HG03469 (cell line): Measurements from ENCODE around the gene UFD1.

Experiments used
- ATAC-seq: cut with Tn5 transposase; IDR thresholded peaks from one replicate; pipeline ENCODE4 v1.9.1; 2021; ENCODE audit warnings: mild to moderate bottlenecking, moderate library complexity, moderate number of reproducible peaks; ENCODE audit not compliant: unreplicated experiment

UFD1 gene

DNA sequence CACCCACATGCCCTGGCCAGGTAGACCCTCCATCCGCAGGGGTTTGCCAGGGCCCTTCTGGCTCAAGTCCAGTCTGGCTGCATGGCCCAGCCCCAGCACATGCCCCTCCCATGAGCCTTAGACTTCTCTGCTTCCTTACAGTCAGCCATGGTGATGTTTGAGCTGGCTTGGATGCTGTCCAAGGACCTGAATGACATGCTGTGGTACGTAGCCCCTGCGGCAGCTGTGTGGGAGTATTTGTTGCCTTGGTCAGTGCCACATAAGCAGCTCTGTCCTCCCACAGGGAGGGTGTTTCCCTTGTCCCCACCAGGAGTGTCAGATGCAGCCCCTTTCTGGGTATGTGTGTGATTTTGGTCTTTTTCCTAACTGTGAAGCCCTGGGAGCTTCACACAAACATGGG is 18.3 kb upstream of the UFD1 start:
- no peak for ATAC-seq

DNA sequence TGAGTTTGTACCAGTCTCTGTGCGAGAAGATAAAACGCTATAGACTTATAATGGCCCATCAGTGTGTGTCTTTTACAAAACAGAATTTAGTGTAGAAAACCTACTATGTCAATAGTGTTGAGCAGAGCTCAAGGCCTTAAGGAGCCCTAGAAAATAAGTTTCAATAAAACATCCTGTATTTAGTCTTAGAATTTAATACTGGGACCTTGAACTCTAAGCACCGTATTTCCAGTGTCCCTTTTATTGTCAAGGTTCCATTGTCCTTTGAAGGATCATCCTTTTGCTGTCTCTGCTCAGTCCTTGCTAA is 17.3 kb upstream of the UFD1 start:
- ATAC-seq: no peak

DNA sequence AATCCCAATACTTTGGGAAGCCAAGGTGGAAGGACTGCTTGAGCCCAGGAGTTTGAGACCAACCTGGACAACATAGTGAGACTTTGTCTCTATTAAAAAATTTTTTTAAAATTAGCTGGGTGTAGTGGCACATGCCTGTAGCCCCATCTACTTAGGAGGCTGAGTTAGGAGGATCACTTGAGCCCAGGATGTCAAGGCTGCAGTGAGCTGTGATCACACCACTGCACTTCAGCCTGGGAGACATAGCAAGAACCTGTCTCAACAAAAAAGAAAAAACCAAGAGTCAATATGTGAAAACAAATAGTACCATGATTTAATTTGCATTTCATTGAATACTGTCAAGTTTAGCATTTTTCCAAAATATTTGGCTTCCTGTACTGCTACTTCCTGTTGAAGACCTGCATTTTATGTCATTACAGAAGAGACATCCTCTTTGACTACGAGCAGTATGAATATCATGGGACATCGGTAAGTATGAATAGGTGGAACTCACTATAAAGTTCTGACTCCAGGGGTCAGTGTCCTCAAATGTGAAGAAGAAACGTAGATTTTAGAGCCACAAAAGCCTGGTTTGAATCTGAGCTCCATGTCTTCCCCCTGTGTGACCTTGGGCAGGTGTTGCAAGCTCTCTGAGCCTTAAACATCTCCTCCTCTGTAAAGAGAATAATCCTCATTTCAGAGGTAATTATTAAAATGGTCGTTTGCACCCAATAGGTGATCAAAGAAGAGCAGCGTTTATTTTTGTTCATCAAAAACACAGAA is 16.8 kb upstream of the UFD1 start:
- ATAC-seq: no peak

DNA sequence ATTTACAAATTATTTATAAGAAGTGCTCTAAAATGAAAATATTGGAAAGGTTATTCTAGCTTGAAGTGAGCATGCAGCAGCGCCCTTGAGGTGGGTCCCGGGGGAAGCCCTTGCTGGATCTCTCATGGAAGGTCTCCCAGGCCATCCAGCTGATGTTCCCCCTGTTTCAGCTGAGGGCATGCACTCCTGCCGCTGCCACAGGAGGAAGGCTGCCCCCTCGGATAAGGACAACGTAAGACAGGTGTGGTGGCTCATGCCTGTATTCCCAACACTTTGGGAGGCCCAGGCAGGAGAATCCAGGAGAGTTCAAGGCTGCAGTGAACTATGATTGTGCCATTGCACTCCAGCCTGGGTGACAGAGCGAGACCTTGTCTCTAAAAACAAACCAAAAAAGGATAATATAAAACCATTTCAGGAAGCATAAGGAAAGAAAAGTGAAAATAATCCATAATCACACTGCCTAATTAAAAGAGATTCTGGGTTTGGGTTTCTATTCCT is 15.7 kb upstream of the UFD1 start:
- no peak for ATAC-seq

DNA sequence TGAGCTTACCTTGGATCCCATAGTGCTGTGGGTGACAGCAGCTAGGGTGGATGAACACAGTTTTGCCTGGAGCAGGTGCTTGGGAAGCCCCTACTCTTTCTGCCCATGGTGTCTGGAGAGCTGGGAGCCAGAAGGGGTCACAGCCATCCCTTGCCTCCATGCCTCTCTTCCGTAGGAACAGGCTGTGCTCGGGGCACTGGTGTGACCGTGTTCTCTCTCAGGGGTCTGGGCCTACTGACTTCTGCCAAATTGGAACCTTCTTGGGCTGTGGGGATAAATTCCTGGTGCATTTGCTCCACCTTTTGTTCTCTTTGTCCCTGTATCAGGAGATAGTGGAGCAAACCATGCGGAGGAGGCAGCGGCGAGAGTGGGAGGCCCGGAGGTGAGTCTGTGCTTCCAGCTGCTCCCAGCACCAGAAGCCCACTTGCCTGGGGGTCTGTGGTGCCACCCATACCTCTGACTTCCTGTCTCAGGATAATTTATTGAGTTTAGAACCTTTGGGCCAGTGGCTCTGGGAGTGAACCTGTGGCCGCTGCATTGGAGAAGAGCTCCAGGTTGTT is 15.1 kb upstream of the UFD1 start:
- no peak for ATAC-seq

DNA sequence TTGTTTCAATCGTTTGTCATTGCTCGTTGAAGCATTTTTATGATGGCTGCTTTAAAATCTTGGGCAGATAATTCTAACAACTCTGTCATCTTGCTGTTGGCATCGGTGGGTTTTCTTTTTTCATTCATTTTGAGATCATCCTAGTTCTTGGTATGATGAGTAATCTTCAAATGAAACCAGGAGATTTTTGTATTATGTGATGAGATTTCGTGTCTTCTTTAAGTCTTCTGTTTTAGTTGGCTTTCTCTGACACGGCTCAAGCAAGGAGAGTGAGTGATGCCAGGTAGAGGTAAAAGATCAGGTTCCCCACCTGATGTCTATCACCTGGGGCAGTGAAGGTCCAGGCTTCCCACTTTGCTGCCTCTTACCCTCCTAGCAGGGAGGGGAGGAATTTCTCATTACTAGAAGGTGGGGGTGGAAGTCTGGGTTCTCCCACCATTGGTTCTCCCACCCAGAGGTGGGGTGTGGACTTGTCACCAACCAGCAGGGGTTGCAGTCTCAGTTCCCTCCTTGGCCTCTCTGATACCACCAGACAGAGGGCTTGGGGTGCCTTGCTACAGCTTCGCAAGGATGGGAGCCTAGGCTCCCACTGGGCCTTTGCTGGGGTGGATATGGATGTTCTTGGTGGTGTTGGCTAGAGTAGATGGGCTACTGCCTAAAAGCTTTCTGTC is 13.6 kb upstream of the UFD1 start:
- ATAC-seq: no peak

DNA sequence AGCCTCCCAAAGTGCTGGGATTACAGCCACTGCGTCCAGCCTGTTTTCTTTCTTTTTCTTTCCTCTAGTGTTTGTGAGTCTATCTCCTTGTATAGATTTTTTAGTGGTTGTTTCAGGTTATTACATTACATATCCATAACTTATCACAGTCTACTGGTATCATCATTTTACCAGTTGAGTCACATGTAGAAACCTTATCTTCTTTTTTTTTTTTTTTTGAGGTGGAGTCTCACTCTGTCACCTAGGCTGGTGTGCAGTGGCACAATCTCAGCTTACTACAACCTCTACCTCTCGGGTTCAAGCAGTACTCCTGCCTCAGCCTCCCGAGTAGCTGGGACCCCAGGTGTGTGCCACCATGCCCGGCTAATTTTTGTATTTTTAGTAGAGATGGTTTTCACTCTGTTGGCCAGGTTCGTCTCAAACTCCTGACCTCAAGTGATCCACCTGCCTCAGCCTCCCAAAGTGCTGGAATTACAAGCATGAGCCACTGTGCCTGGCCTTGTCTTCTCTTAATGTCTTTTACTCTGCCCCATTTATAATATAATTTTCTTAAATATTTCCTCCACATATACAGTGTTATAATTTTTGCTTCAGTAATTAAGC is 11.7 kb upstream of the UFD1 start:
- no peak for ATAC-seq

DNA sequence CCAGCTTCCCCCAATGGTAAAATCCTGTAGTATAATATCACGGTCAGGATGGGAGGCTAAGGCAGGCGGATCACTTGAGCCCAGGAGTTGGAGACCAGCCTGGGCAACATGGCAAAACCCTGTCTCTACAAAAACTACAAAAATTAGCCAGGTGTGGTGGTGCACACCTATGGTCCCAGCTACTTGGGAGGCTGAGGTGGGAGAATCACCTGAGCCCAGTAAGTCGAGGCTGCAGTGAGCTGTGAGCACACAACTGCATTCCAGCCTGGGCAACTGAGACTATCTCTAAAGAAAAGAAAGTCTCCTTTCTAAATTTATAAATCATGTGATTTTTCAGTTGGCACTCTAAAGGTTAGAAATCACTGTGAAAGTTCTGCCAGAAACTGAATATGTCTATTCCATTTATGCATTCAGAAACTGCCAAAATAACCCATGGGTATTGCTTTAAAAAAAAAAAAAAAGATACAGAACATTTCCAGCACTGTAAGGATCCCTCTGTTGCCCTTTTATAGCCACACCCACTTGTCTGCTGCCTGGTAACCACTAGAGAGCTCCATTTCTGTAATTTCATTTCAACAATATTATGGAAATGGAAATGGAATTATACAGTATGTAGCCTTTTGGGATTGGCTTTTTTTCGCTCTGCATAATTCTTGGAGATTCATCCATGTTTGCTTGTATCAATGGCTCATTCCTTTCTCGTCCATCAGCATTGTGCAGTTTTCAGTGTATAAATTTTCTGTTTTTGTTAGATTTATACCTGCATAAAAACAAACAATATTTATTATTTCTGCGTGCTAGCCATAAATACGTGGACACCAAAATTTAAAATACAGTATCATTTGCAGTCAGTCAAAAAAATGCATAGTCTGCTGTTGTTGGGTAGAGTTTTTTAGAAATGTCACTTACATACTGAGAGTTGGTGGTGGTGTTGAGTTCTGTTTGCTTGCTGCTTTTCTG is 10.2 kb upstream of the UFD1 start:
- ATAC-seq: no peak

DNA sequence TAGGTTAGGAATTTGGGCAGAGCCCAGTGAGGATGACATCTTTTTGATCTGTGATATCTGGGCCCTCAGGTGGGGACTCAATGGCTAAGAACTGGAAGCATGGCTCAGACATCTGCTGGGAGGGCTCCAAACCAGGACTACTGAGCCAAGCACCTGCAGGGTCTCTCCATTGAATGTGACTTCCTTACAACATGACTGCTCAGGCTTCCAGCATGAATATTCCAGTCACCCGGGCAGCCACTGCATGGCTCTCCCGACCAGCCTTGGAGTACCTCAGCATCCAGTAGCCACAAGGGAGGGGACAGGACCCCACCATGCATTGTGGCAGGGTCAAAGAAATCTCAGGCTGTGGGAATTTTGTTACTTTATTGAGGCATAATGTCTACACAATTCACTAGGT is 9.3 kb upstream of the UFD1 start:
- no peak for ATAC-seq

DNA sequence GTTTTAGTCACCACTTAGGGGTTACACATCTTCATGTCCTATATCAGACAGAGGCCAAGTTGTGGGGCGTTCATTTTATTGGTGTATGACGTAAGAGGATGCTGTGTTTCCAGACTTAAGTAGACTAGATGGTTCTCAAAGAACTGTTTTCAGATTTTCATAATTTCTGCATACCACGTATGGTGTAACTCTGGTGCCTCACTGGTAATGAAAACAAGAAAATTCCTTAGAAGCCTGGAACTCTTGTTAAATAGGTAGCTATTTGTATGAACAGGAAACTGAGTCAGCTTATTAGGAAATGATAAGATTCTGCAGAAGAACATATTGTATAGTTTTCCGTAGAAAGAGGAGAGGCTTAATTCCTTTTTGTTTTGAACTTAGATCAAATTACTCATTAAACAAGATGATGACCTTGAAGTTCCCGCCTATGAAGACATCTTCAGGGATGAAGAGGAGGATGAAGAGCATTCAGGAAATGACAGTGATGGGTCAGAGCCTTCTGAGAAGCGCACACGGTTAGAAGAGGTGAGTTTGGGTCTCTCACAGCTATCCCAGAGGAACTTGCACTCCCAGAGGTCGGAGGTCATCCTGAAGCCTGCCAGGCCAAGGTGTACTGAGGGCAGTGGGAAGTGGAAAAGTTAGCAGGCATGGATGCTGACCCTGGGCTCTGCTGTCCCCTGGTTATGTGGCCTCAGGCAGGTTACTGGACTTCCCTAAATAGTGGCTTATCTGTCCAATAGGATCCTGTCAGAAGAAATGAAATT is 4.7 kb upstream of the UFD1 start:
- ATAC-seq: no peak

DNA sequence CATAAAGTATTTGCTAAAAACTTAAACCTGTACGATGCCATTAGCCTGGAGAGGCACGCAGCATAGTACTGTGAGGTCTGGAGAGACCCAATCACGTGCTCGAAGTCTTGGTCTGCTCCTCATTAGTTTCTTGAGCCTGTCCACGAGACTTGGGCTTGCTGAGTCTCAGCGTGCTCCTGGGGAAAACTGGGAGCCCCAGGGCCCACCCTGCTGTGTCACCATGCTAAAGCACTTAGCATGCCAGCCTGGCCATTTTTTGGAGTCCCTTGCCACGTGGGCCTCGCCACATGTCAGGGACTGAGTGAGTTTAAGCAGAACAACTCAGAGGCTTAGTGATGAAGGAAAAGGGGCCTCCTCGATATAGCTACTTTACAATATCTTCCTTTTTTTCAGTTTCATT is 3.3 kb upstream of the UFD1 start:
- no peak for ATAC-seq

DNA sequence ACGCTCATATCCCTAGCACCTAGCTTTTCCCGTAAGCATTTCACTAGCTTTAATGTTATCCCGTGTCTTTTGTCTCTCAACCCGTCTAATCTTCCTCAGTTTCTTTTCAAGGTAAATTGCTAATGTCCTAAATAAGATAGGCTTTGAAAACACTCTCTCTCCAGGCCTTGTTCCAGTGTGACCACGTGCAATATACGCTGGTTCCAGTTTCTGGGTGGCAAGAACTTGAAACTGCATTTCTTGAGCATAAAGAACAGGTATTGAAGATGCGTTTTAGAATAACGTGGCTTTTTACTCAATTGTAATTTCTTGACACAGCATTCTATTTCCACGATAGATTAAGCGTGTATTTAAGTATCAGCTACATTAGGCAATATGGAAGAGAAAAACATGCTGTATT is 1.8 kb upstream of the UFD1 start:
- no peak for ATAC-seq

DNA sequence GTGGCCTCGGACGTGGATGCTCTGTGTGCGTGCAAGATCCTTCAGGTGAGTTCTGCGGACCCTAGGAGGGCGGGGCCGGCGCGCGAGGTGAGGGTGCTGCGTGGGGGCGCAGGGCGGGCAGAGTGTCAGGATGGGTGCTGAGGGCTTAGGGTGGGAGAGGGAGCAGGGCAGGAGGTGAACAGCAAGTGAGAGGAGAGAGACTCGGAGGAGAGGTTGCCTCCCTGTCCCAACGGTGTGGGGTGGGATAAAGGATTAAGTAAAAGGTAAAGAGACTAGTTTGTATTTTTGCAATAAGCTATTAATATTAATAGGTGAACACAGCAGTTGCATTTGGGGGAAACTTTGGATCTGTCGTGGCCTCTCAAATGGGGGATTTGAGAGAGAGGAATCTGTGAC is 1.2 kb upstream of the UFD1 start:
- ATAC-seq: no peak

DNA sequence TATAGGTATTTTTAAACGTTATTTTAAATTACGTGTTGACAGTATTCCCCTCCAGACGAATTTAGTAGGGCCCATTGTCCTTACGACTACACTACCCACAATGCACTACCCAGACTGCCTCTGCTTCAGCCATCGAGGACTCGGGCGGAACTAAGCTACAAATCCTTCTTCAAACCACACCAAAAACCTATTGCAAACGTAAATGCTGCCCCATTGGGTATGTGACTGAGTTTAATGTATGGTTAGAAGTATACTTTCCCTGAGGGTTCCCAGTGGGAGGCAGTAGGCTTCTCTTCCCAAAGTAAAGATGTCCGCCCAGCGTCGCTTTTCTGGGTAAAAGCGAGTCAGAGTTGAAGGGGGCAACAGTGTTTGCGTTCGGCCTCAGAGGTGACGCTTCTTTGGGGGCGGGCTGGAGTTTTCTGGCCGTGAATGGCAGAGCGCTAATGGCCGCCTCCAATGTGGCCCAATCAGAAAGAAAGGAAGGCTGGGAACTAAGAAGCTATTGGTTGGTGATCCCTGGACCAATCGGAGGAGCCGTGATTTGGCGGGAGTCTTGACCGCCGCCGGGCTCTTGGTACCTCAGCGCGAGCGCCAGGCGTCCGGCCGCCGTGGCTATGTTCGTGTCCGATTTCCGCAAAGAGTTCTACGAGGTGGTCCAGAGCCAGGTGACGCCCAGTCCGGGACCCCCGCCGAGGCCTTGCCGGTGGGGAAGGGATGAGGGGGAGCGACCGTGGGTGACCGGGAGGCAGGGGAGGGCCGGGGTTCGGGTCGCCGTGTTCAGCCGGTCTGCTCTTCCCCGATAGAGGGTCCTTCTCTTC is 571 bp upstream of the UFD1 start, which contains the start of gene CDC45:
CDC45 (plus strand) TSS at position 566 of the 818 bp plus-strand sequence; CDS start at position 615, 49 bp downstream.
- peak; percentile 51 for ATAC-seq

DNA sequence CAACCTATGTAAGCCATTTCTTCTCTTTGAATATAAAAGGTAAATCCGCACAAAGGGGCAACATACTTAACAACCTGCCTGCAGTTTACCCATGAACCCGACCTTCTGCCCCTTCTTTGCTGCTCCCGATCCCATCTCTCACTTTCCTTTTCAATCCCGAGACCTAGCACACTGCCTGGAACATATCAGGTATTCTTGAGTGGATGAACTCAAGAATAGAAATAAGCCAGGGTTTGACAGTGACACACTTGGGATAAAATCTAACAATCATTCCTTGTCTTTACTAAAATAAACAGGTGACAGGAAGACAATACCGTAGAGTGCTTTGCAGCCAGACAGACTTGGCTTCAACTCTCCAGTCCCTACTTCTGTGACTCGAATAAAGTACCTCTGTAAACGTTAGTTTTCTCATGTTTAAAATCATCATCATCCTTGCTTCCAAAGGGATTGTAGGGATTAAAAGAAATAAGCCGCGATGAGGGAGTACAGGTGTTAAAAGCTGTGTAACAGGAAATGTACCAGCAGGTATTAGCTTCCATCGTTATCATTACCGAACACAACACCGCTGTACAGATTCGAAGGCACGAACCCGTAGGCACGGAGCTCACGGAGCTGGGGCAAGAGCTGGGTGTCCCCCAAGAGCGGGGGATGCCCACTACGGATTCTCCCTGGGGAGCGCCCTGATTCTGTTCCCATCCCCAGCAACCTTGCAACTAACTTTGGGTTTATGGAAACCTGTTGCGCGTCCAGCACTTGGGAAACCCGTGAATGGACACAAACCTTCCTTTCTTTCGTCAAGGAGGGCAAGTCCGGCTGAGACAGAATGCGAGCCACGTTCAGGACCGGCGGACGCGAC is 720 bp downstream of the UFD1 start:
- ATAC-seq: no peak

DNA sequence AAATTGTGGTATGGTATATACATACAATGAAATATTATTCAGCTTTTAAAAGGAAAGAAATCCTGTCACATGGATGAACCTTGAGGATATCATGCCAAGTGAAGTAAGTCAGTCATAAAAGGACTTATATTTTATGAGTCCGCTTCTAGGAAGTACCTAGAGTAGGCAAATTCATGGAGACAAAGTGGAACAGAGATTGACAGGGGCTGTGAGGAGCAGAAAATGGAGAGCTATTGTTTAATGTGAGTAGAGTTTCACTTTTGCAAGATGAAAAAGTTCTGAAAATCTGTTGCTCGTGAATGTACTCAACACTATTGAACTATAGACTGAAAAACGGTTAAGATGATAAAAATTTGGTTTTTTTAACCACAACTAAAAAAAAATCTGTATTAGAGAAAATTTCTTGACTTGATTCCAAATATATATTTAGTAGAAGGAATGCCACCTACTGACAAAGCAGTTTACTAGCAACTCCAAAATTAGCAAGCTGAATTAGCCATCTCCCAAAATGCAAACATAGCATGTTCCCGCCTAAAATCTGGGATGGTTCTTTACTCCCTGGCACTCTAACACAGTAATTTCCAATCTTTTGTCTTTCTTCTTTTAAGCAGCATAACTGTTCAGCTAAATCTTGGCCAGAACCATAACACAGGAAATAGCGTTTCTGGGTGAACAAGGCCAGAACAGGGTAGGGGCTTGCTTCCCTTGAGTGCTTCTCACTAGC is 1.5 kb downstream of the UFD1 start:
- no peak for ATAC-seq

DNA sequence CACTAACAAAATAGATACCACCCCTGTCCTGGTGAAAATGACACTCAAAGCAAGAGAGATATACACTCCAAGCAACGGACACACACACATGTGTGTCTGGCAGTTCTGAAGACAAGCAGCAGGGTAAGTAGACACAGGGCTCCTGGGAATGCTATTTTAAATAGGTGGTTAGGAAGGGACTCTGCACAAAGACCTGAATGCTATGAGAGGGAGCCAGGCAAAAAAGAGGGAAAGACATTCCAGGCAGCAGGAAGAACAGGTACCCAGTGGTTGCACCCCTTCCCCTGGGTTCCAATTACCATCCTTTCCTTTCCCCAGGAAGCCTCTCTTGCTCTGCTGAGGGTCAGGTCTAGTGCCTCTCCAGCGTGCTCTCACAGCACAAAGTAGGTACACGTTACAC is 3.0 kb downstream of the UFD1 start:
- ATAC-seq: no peak

DNA sequence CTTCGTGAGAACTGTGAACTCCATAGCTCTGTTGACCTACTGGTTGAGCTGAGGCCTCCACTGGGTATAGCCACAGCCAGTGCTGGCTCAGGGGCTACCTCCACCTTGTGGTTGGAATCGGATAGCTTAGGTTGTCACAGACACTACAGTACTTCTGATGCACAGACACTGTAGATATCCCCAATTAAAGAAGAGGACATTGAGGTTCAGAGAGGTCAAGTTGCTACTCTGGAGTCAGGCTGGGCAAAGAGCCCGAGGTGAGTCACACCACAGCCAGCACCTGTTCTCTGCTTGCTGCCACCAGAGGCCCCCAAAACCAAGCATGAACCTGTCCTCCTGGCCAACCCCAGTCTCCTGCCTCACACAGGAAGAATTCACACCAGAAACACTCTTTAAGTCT is 5.4 kb downstream of the UFD1 start:
- ATAC-seq: no peak
